GM12878 (cell line): Measurements from ENCODE around the gene RFT1. TPM values are rescaled to one million over a fixed set of nuclear protein-coding genes. Genes with fewer than 3 reads are reported as not detected.

Source experiments
- ATAC-seq: fragments of 200-7000 bp; cut with Tn5 transposase; 3 replicates; pipeline ENCODE4 v1.9.1; 2020; ENCODE audit warnings: mild to moderate bottlenecking, moderate library complexity
- BruUV-seq: library from RNA; stranded (reverse); fragments of 400-500 nt; replicated peaks from 2 replicates; lab custom pipeline; 2021; lab: Mats Ljungman, UMichigan
- CTCF ChIA-PET: fragments of 300-600 bp; sonication (Branson Sonifier 250); formaldehyde crosslinking; extraction: SDS; loops from one replicate; lab custom pipeline; 2021; ENCODE audit warnings: inconsistent platforms; lab: Yijun Ruan, JAX
- POLR2A ChIA-PET: fragments of 350-600 bp; formaldehyde crosslinking; extraction: SDS; loops from one replicate; lab custom pipeline; 2021; ENCODE audit warnings: inconsistent platforms; lab: Charles Lee
- RAD21 ChIA-PET: fragments of 300-600 bp; sonication (Branson Sonifier 250); formaldehyde crosslinking; loops from one replicate; lab custom pipeline; 2023; ENCODE audit warnings: antibody characterized with exemption; ENCODE audit not compliant: unreplicated experiment; lab: Charles Lee
- SMC1A ChIA-PET: fragments of 300-600 bp; sonication (Branson Sonifier 250); formaldehyde crosslinking; loops from one replicate; lab custom pipeline; 2023; ENCODE audit not compliant: unreplicated experiment, uncharacterized antibody; lab: Charles Lee
- DNase-seq: peaks from one replicate; pipeline ENCODE4 v3.0.0-alpha.2; 2011; ENCODE audit warnings: low read depth, low spot score
- FAIRE-seq: peaks from 3 replicates; lab custom pipeline; 2011; peaks lifted over from hg19 to GRCh38; lab: Jason Lieb, UNC
- H2AFZ ChIP-seq: 2 replicates; pipeline ENCODE4 v1.6.0; 2011; ENCODE audit warnings: low read depth, low read length, control low read depth; ENCODE audit not compliant: control insufficient read depth
- H3K27ac ChIP-seq: 2 replicates; pipeline ENCODE4 v1.5.1; 2011; ENCODE audit warnings: control low read depth; ENCODE audit not compliant: control insufficient read depth, insufficient read depth
- H3K27me3 ChIP-seq, 2 experiments: replicated peaks in 1 of 2; 2 replicates each; pipeline versions ENCODE4 v1.6.0 to v1.6.1; 2011; ENCODE audit warnings: low read length in 1 of 2; ENCODE audit not compliant: control insufficient read depth in 2 of 2, insufficient read depth in 2 of 2
- H3K36me3 ChIP-seq, 2 experiments: 2 replicates each; pipeline ENCODE4 v1.5.1; 2011; ENCODE audit warnings: low read length in 1 of 2; ENCODE audit not compliant: control insufficient read depth in 2 of 2, insufficient read depth in 2 of 2
- H3K4me1 ChIP-seq: 2 replicates; pipeline ENCODE4 v1.6.1; 2011; ENCODE audit warnings: mild to moderate bottlenecking, low read length, moderate library complexity, mixed read lengths; ENCODE audit not compliant: control insufficient read depth, insufficient read depth
- H3K4me2 ChIP-seq: 2 replicates; pipeline ENCODE4 v1.6.0; 2011; ENCODE audit warnings: control low read depth; ENCODE audit not compliant: control insufficient read depth, insufficient read depth
- H3K4me3 ChIP-seq: fragments of 200-600 bp; sonication (generic); 2 replicates; pipeline ENCODE4 v1.5.1; 2016
- H3K79me2 ChIP-seq: 2 replicates; pipeline ENCODE4 v1.6.0; 2011; ENCODE audit warnings: low read length; ENCODE audit not compliant: control insufficient read depth, insufficient read depth
- H3K9ac ChIP-seq: 2 replicates; pipeline ENCODE4 v1.8.0; 2011; ENCODE audit warnings: low read length, control low read depth, mixed read lengths; ENCODE audit not compliant: control insufficient read depth, insufficient read depth
- H3K9me3 ChIP-seq: replicated peaks from 3 replicates; pipeline ENCODE4 v1.5.1; 2011; ENCODE audit warnings: mild to moderate bottlenecking, low read length; ENCODE audit not compliant: control insufficient read depth, insufficient read depth
- H4K20me1 ChIP-seq: 2 replicates; pipeline ENCODE4 v1.6.0; 2011; ENCODE audit not compliant: control insufficient read depth, insufficient read depth
- IKZF1 ChIP-seq: fragments of 450-650 bp; conservative IDR thresholded peaks from 2 replicates; pipeline ENCODE4 v1.6.1; 2017; ENCODE audit warnings: antibody characterized with exemption, mild to moderate bottlenecking
- IRF3 ChIP-seq: fragments of 450-650 bp; IDR thresholded peaks from 2 replicates; pipeline ENCODE4 v1.6.1; 2014; ENCODE audit warnings: mild to moderate bottlenecking
- SPI1 ChIP-seq: IDR thresholded peaks from 2 replicates; pipeline ENCODE4 v1.6.1; 2011; ENCODE audit warnings: low read depth, mild to moderate bottlenecking, low read length, moderate library complexity, borderline replicate concordance; ENCODE audit not compliant: insufficient read depth
- SREBF2 ChIP-seq: IDR thresholded peaks from 2 replicates; pipeline ENCODE4 v1.6.1; 2012; ENCODE audit warnings: mild to moderate bottlenecking, low read length
- STAT3 ChIP-seq: IDR thresholded peaks from 2 replicates; pipeline ENCODE4 v1.6.1; 2011; ENCODE audit warnings: low read depth, low read length, improper control_type of control experiment
- WGBS: methylation state at CpG from one replicate; pipeline ENCODE4 v1.1.6; 2016; ENCODE audit warnings: low lambda C conversion rate; ENCODE audit not compliant: insufficient replicate concordance, insufficient coverage; ENCODE audit errors: missing lambda C conversion rate; 5-methylcytosine and 5-hydroxymethylcytosine counted together
- in situ Hi-C: fragments of 300-500 bp; cut with MboI; formaldehyde crosslinking; loops from 9 replicates; pipeline ENCODE4 v1.14.3; 2018; ENCODE audit warnings: mixed read lengths
- intact Hi-C: fragments of 100-400 bp; cut with micrococcal nuclease; formaldehyde crosslinking; loops from one replicate; pipeline ENCODE4 v1.14.2; 2022; ENCODE audit not compliant: unreplicated experiment
- polyA plus RNA-seq, 11 experiments: library from polyadenylated mRNA; depleted of rRNA in 4 of 11; unstranded in 6 of 11; stranded (reverse) in 5 of 11; fragments of >200 nt; fragmentation: Nextera tagmentation in 4 of 11; fragmentation: Illumina TruSeq in 1 of 11; extraction: Ambion mirVana in 4 of 11; extraction: Trizol in 1 of 11; gene quantifications; 1 replicate in 1 of 11; 2 replicates in 10 of 11; pipeline versions ENCODE4 v1.2.1 to v1.2.3, GENCODE V29; 2011 to 2016; ENCODE audit warnings: inconsistent platforms in 2 of 11, missing spikeins in 2 of 11, low read depth in 1 of 11
- total RNA-seq, 4 experiments: library from RNA; depleted of rRNA in 3 of 4; stranded (reverse); fragments of >200 nt in 3 of 4; fragmentation: Illumina TruSeq in 1 of 4; extraction: Trizol in 1 of 4; gene quantifications; 2 replicates each; pipeline versions ENCODE4 v1.2.1 to v1.2.3, GENCODE V29; 2013 to 2021

The RFT1 gene
- total and polyA plus RNA-seq, 10 of the 15 experiments (the other 5 are each of a cell fraction or from before 2014, with no cell fraction given) = 16.6 to 75.1 (median 34.5) TPM

DNA sequence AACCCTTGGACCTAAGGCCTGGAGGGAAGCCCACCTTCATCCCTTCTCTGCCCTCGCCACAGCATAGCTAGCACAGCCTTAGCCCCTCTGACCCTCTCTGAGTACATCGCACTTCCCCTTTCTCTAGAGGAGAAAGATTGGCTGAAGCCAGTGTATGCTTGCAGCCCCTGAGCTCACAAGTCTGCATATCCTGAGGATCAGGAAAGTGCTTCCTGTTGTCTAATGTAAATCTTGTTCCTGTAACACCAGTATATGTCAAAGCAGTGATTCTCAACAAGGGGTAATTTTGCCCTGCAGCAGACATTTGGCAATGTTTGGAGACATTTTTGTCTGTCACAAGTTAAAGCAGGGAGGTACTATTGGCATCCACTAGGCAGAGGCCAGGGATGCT is 28.5 kb upstream of the RFT1 start:
- H3K79me2 ChIP-seq = peaks cover 38% of the 10 kb centered on the region
- H3K4me2 ChIP-seq = no peak overlapping the region
- ChIA-PET CTCF (interaction anchor here (1.7 to 4.2 kb wide), 4 partner anchors 11 to 37 kb away, joined by 7 to 45 read pairs (median 20); no protein-coding TSS in a partner anchor), SMC1A (interaction anchor here (0.8 to 2.2 kb wide), 6 partner anchors 11 to 48 kb away, joined by 3 to 9 read pairs (median 4); no protein-coding TSS in a partner anchor), RAD21 (interaction anchor here (1.0 to 2.1 kb wide), 5 partner anchors 11 to 36 kb away, joined by 3 to 9 read pairs (median 5); no protein-coding TSS in a partner anchor), POLR2A (interaction anchor here (1.6 to 3.6 kb wide), 2 partner anchors 12 to 14 kb away, joined by 5 to 32 read pairs; no protein-coding TSS in a partner anchor)
- in situ Hi-C loops = no loop called here
- intact Hi-C loops = no loop called here
- WGBS = 0% methylated on average over 2 of the region's 2 CpGs
- BruUV-seq = no TSS peak
- H4K20me1 ChIP-seq = peaks cover 13% of the 10 kb centered on the region
- no peak for DNase-seq
- peaks cover 30% of the 10 kb centered on the region for H3K4me1 ChIP-seq
- H3K9me3 ChIP-seq = no peaks in the 10 kb centered on the region
- TF ChIP-seq SREBF2 (no peak), STAT3 (no peak), IKZF1 (0 out of 2 replicates have a peak, but pooled peaks have one; percentile 13), SPI1 (peak; percentile 94), IRF3 (no peak)
- H3K27ac ChIP-seq = no peak overlapping the region
- H3K9ac ChIP-seq = no peak overlapping the region
- H2AFZ ChIP-seq = no peak overlapping the region
- FAIRE-seq = no peak
- no peaks in the 10 kb centered on the region; a peak in 1 of 4 replicates for H3K27me3 ChIP-seq
- H3K4me3 ChIP-seq = no peak overlapping the region
- peaks cover 0 to 2% of the 10 kb centered on the region in 2 experiments; a peak in 1 of 4 replicates for H3K36me3 ChIP-seq
- no peak for ATAC-seq
